A549 (cell line): ENCODE results near the gene DLG2. TPM values are rescaled to one million over a fixed set of nuclear protein-coding genes. Genes with fewer than 3 reads are reported as not detected.

Experiments used
- ATAC-seq, 2 experiments: fragments of 200-7000 bp in 1 of 2; fragments of >200 bp in 1 of 2; cut with Nextera tagmentation in 1 of 2; cut with Tn5 transposase in 1 of 2; 3 replicates each; pipeline versions ENCODE4 v1.8.0 to v1.9.1; 2018 to 2020; ENCODE audit warnings: mild to moderate bottlenecking in 1 of 2, moderate library complexity in 1 of 2
- CTCF ChIA-PET: fragments of 300-600 bp; sonication (Branson Sonifier 250); formaldehyde crosslinking; extraction: SDS; loops from one replicate; lab custom pipeline; 2021; ENCODE audit warnings: antibody characterized with exemption, inconsistent platforms; lab: Yijun Ruan, JAX
- POLR2A ChIA-PET: fragments of 350-600 bp; formaldehyde crosslinking; extraction: SDS; loops from one replicate; lab custom pipeline; 2021; ENCODE audit warnings: antibody characterized with exemption, inconsistent platforms; lab: Yijun Ruan, JAX
- DNase-seq, 2 experiments: peaks; one replicate each; pipeline versions ENCODE4 v3.0.0 to v3.0.0-alpha.2; 2011 to 2016; ENCODE audit warnings: low read depth in 1 of 2, low spot score in 1 of 2
- FAIRE-seq: peaks from 2 replicates; lab custom pipeline; 2011; peaks lifted over from hg19 to GRCh38; lab: Jason Lieb, UNC
- H3K27ac ChIP-seq, 2 experiments: fragments of >200 bp; sonication (Bioruptor Twin); formaldehyde crosslinking; 3 replicates each; pipeline ENCODE4 v1.5.1; 2016 to 2017
- H3K4me1 ChIP-seq: fragments of >200 bp; sonication (Bioruptor Twin); formaldehyde crosslinking; 3 replicates; pipeline ENCODE4 v1.6.1; 2016
- H3K4me2 ChIP-seq: fragments of >200 bp; sonication (Bioruptor Twin); formaldehyde crosslinking; 3 replicates; pipeline ENCODE4 v1.6.1; 2016
- H3K4me3 ChIP-seq: fragments of >200 bp; sonication (Bioruptor Twin); formaldehyde crosslinking; 3 replicates; pipeline ENCODE4 v1.5.1; 2016
- H3K9me3 ChIP-seq: fragments of >200 bp; sonication (Bioruptor Twin); formaldehyde crosslinking; 3 replicates; pipeline ENCODE4 v1.6.1; 2016
- ATOH8 ChIP-seq: fragments of 250-450 bp; sonication (Bioruptor Pico); IDR thresholded peaks from 2 replicates; pipeline ENCODE4 v1.5.0; 2020; ENCODE audit warnings: low read depth, mild to moderate bottlenecking, moderate library complexity
- BCL3 ChIP-seq: fragments of >200 bp; sonication (Bioruptor Twin); formaldehyde crosslinking; IDR thresholded peaks from 3 replicates; pipeline ENCODE4 v1.6.1; 2016
- BHLHE40 ChIP-seq: IDR thresholded peaks from 2 replicates; pipeline ENCODE4 v1.6.1; 2012; ENCODE audit warnings: low read depth, low read length, inconsistent platforms
- CBX2 ChIP-seq: fragments of 200-600 bp; sonication (generic); IDR thresholded peaks from 2 replicates; pipeline ENCODE4 v1.6.1; 2016; ENCODE audit warnings: low read depth, mild to moderate bottlenecking, borderline replicate concordance
- CHD4 ChIP-seq: fragments of 200-600 bp; sonication (generic); IDR thresholded peaks from 2 replicates; pipeline ENCODE4 v1.6.1; 2016; ENCODE audit warnings: antibody characterized with exemption, mild to moderate bottlenecking, borderline replicate concordance
- CTCF ChIP-seq: fragments of >200 bp; sonication (Bioruptor Twin); formaldehyde crosslinking; IDR thresholded peaks from 3 replicates; pipeline ENCODE4 v1.5.1; 2016
- EHMT2 ChIP-seq: fragments of 200-600 bp; sonication (generic); IDR thresholded peaks from 2 replicates; pipeline ENCODE4 v1.6.1; 2016; ENCODE audit warnings: antibody characterized with exemption, low read depth, mild to moderate bottlenecking, moderate library complexity
- ESRRA ChIP-seq: fragments of 150-350 bp; IDR thresholded peaks from 2 replicates; pipeline ENCODE4 v1.6.1; 2014; ENCODE audit warnings: mild to moderate bottlenecking, low read length, borderline replicate concordance
- FOSB ChIP-seq: fragments of 250-450 bp; sonication (Bioruptor Pico); IDR thresholded peaks from 2 replicates; pipeline ENCODE4 v1.5.0; 2020; ENCODE audit warnings: mild to moderate bottlenecking, moderate library complexity
- GATA3 ChIP-seq: IDR thresholded peaks from 2 replicates; pipeline ENCODE4 v1.6.1; 2012; ENCODE audit warnings: borderline replicate concordance
- HDAC2 ChIP-seq: fragments of 200-600 bp; sonication (generic); IDR thresholded peaks from 2 replicates; pipeline ENCODE4 v1.6.1; 2016
- HEYL ChIP-seq: fragments of 250-450 bp; sonication (Bioruptor Pico); IDR thresholded peaks from 2 replicates; pipeline ENCODE4 v1.8.0; 2021; ENCODE audit warnings: mild to moderate bottlenecking, moderate library complexity
- JUN ChIP-seq, 2 experiments: fragments of >200 bp; sonication (Bioruptor Twin); formaldehyde crosslinking; IDR thresholded peaks; 2 replicates in 1 of 2; 3 replicates in 1 of 2; pipeline ENCODE4 v1.6.1; 2016 to 2017
- KDM1A ChIP-seq: fragments of 200-600 bp; sonication (generic); IDR thresholded peaks from 2 replicates; pipeline ENCODE4 v1.6.1; 2016; ENCODE audit warnings: low read depth, mild to moderate bottlenecking
- KDM5A ChIP-seq: fragments of 200-600 bp; sonication (generic); IDR thresholded peaks from 2 replicates; pipeline ENCODE4 v1.6.1; 2016; ENCODE audit warnings: antibody characterized with exemption, mild to moderate bottlenecking
- MAFK ChIP-seq: fragments of 450-650 bp; IDR thresholded peaks from 2 replicates; pipeline ENCODE4 v1.6.1; 2014; ENCODE audit not compliant: partially characterized antibody
- MAX ChIP-seq: IDR thresholded peaks from 2 replicates; pipeline ENCODE4 v1.6.1; 2012
- MAZ ChIP-seq: fragments of 150-350 bp; IDR thresholded peaks from 2 replicates; pipeline ENCODE4 v1.6.1; 2014; ENCODE audit warnings: antibody characterized with exemption, low read depth, low read length, borderline replicate concordance
- MYC ChIP-seq: IDR thresholded peaks from 2 replicates; pipeline ENCODE4 v1.6.1; 2012; ENCODE audit warnings: mild to moderate bottlenecking, inconsistent platforms, low read length, improper control_type of control experiment, borderline replicate concordance
- NFE2L2 ChIP-seq: fragments of 150-350 bp; conservative IDR thresholded peaks from 2 replicates; pipeline ENCODE4 v1.6.1; 2014; ENCODE audit warnings: low read length
- NPAS2 ChIP-seq: fragments of 250-450 bp; sonication (Bioruptor Pico); IDR thresholded peaks from 2 replicates; pipeline ENCODE4 v1.8.0; 2022; ENCODE audit warnings: mild to moderate bottlenecking, moderate library complexity, borderline replicate concordance
- RAD21 ChIP-seq, 2 experiments: fragments of >200 bp in 1 of 2; sonication (Bioruptor Twin) in 1 of 2; formaldehyde crosslinking in 1 of 2; IDR thresholded peaks in 1 of 2; conservative IDR thresholded peaks in 1 of 2; 2 replicates in 1 of 2; 3 replicates in 1 of 2; pipeline ENCODE4 v1.6.1; 2012 to 2018; ENCODE audit warnings: inconsistent platforms in 1 of 2
- RCOR1 ChIP-seq: fragments of 150-350 bp; IDR thresholded peaks from 2 replicates; pipeline ENCODE4 v1.6.1; 2014; ENCODE audit warnings: antibody characterized with exemption, low read length, low read depth
- REST ChIP-seq: fragments of 200-600 bp; sonication (generic); IDR thresholded peaks from 2 replicates; pipeline ENCODE4 v1.6.1; 2016; ENCODE audit warnings: antibody characterized with exemption, mild to moderate bottlenecking, moderate library complexity
- SREBF2 ChIP-seq: fragments of 450-650 bp; IDR thresholded peaks from 2 replicates; pipeline ENCODE4 v1.6.1; 2014; ENCODE audit warnings: mild to moderate bottlenecking, moderate library complexity
- TFCP2L1 ChIP-seq: fragments of 250-450 bp; sonication (Bioruptor Pico); IDR thresholded peaks from 2 replicates; pipeline ENCODE4 v1.5.0; 2021; ENCODE audit warnings: mild to moderate bottlenecking
- TP53 ChIP-seq: fragments of 250-450 bp; sonication (Bioruptor Pico); IDR thresholded peaks from 2 replicates; pipeline ENCODE4 v1.5.0; 2021; ENCODE audit warnings: mild to moderate bottlenecking, moderate library complexity
- ZNF302 ChIP-seq: fragments of 250-450 bp; sonication (Bioruptor Pico); IDR thresholded peaks from 2 replicates; pipeline ENCODE4 v1.9.0; 2021; ENCODE audit warnings: inconsistent platforms, mild to moderate bottlenecking, moderate library complexity
- WGBS: methylation state at CpG from one replicate; pipeline ENCODE4 v1.1.6; 2017; ENCODE audit errors: missing lambda C conversion rate; 5-methylcytosine and 5-hydroxymethylcytosine counted together
- polyA plus RNA-seq, 4 experiments: library from polyadenylated mRNA; depleted of rRNA in 3 of 4; stranded (reverse); fragments of >200 nt; fragmentation: RNase III in 1 of 4; extraction: RNeasy Plus Mini Kit Qiagen cat#74134 plus additional on column Dnase treatment in 1 of 4; gene quantifications; 2 replicates in 3 of 4; 3 replicates in 1 of 4; pipeline ENCODE4 v1.2.3, GENCODE V29; 2011 to 2017

Gene DLG2
- polyA plus RNA-seq, 2 of the 4 experiments (the other 2 are of a cell fraction) = 0.26 to 0.79 TPM

- no peak overlapping the region for H3K4me3 ChIP-seq
- CTCF ChIA-PET = interaction anchor here (0.6 to 6.0 kb wide), 13 partner anchors 10 to 1109 kb away, joined by 3 to 40 read pairs (median 3); no protein-coding TSS in a partner anchor
- FAIRE-seq (no peak), DNase-seq (no peak), ATAC-seq (no peak)
- no peak for TF ChIP-seq TP53 (CRISPR knock-in tag)
- TF ChIP-seq EHMT2 = no peak
- no peak for TF ChIP-seq CTCF
- TF ChIP-seq SREBF2 = no peak
- no peak for TF ChIP-seq MYC
- no peak for TF ChIP-seq RAD21 (conservative IDR thresholded peaks at IDR 0.05 in 1 of 2, IDR thresholded peaks at IDR 0.05 in 1 of 2)
- TF ChIP-seq HEYL = no peak
- TF ChIP-seq CBX2 = no peak
- no peak for TF ChIP-seq CHD4
- no peak for TF ChIP-seq MAZ
- no peak for TF ChIP-seq BCL3
- no peak for TF ChIP-seq FOSB (CRISPR knock-in tag)
- TF ChIP-seq ZNF302 (CRISPR knock-in tag) = no peak
- TF ChIP-seq MAFK = no peak
- TF ChIP-seq TFCP2L1 = no peak
- no peak for TF ChIP-seq ATOH8 (CRISPR knock-in tag)
- no peak for TF ChIP-seq HDAC2
- no peak overlapping the region for H3K27ac ChIP-seq
- H3K4me2 ChIP-seq = no peak overlapping the region
- no peaks in the 10 kb centered on the region for H3K4me1 ChIP-seq
- H3K9me3 ChIP-seq = no peaks in the 10 kb centered on the region
- 62% methylated on average over 3 of the region's 3 CpGs for WGBS
- POLR2A ChIA-PET = no interaction called here
Measured at GRCh38 chr11:83827520-83827919, 1799.6 kb downstream of the DLG2 start.

- ATAC-seq (peak; percentile 30 to 54; a peak in 1 of 6 replicates), DNase-seq (no peak), FAIRE-seq (no peak)
- no peak for TF ChIP-seq REST
- TF ChIP-seq GATA3 = no peak
- no peak for TF ChIP-seq NFE2L2
- no peak for TF ChIP-seq ATOH8 (CRISPR knock-in tag)
- no peak for TF ChIP-seq TP53 (CRISPR knock-in tag)
- no peak for TF ChIP-seq KDM5A
- no peak for TF ChIP-seq KDM1A
- no peak for TF ChIP-seq NPAS2
- no peak for TF ChIP-seq ESRRA
- TF ChIP-seq CHD4 = no peak
- TF ChIP-seq BHLHE40 = no peak
- no peak for TF ChIP-seq JUN (IDR thresholded peaks at IDR 0.05)
- TF ChIP-seq MAX = no peak
- TF ChIP-seq RCOR1 = no peak
- no peaks in the 10 kb centered on the region for H3K9me3 ChIP-seq
- no peak overlapping the region for H3K4me3 ChIP-seq
- H3K4me2 ChIP-seq = no peak overlapping the region
- no peak overlapping the region for H3K27ac ChIP-seq
- H3K4me1 ChIP-seq = no peaks in the 10 kb centered on the region
- ChIA-PET CTCF (interaction anchor here (2.5 to 6.0 kb wide), 3 partner anchors 8 to 1108 kb away, joined by 7 to 40 read pairs (median 33); no protein-coding TSS in a partner anchor), POLR2A (no interaction called here)
Measured at GRCh38 chr11:83826078-83826477, 1801.1 kb downstream of the DLG2 start.
